ENCODE measurements around the gene TUBB1.

Gene TUBB1

DNA sequence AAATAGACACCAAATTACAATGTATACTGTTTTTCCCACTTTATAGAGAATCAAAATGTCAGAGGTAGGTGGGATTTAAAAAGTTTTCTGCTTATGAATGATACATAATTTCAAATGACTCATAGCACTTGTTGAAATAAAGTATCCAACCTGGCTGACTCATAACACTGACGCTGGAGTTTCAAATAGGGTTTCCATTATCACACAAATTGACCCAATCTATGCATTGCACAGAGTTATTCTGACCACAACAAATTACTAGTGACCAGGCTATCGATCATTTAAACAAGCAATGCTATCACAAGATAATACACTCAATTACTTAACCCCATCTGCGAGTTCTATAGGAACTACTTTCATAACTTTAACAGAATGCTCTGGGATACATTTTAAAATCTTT is 55.2 kb downstream of the TUBB1 start:
- Histone ChIP-seq H3K4me3 (ENCODE audit: low read depth in 1 of 2, low read length in 2 of 2) (no peak overlapping the region), H3K9me3 (ENCODE audit: control insufficient read depth in 1 of 2, low read length in 2 of 2) (no peaks in the 10 kb centered on the region), H3K4me1 (ENCODE audit: control insufficient read depth in 1 of 2, insufficient read depth in 2 of 2, low read length in 2 of 2) (no peaks in the 10 kb centered on the region), H3K27me3 (ENCODE audit: low read depth, low read length) (no peaks in the 10 kb centered on the region), H3K27ac (ENCODE audit: low read length) (no peak overlapping the region), H3K36me3 (ENCODE audit: control insufficient read depth in 1 of 2, insufficient read depth in 2 of 2, low read length in 2 of 2) (no peaks in the 10 kb centered on the region)

DNA sequence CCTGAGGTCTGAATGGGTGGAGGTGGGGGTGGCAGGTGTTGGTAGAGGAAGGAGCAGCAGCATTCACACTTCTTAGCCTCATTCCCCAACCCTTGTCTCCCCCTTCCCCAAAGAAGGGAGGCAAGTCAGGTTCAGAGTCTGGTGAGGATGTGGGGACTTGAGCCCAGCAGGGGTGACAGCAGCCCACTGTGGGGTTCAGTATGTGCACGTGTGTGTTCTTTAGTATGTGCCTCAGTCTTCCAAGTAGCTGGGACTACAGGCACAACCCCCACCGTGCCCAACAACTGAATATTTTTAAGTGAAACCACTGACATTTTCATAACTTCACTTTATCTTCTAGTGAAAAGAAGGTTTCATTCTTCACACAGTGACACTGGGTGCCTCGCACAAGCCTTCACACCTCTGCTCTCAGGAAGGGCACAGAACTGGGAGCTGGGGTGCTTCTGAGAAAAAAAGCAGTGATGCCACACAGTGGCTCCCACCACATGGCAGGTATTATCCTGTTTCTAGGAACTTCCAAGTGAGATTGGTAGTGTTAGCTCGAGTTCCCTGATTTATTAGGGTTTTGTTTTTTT is 56.8 kb downstream of the TUBB1 start:
- Histone ChIP-seq H3K4me1 (ENCODE audit: control insufficient read depth in 1 of 2, insufficient read depth in 2 of 2, low read length in 2 of 2) (no peaks in the 10 kb centered on the region), H3K36me3 (ENCODE audit: control insufficient read depth in 1 of 2, insufficient read depth in 2 of 2, low read length in 2 of 2) (no peaks in the 10 kb centered on the region), H3K27me3 (ENCODE audit: low read depth, low read length) (no peaks in the 10 kb centered on the region), H3K27ac (ENCODE audit: low read length) (no peak overlapping the region), H3K9me3 (ENCODE audit: control insufficient read depth in 1 of 2, low read length in 2 of 2) (no peaks in the 10 kb centered on the region), H3K4me3 (ENCODE audit: low read depth in 1 of 2, low read length in 2 of 2) (no peak overlapping the region)
